WTC11 (cell line): ENCODE data around the gene RAD18. TPM values are rescaled to one million over a fixed set of nuclear protein-coding genes. Genes with fewer than 3 reads are reported as not detected.

Source experiments
- ATAC-seq: fragments of 200-7000 bp; cut with Tn5 transposase; 2 replicates; pipeline ENCODE4 v1.10.0; 2021; ENCODE audit warnings: mild to moderate bottlenecking, moderate library complexity
- CTCF ChIA-PET: fragments of 300-600 bp; sonication (Branson Sonifier 250); formaldehyde crosslinking; loops from one replicate; lab custom pipeline; 2021; ENCODE audit warnings: antibody characterized with exemption; lab: Charles Lee
- POLR2A ChIA-PET: fragments of 350-600 bp; sonication (Branson Sonifier 250); formaldehyde crosslinking; loops from one replicate; lab custom pipeline; 2021; ENCODE audit warnings: antibody characterized with exemption; lab: Charles Lee
- DNase-seq: peaks from one replicate; pipeline ENCODE4 v3.0.0; 2021; ENCODE audit warnings: low spot score
- H3K27ac Mint-ChIP-seq: 2 replicates; pipeline ENCODE4 v1.8.0; 2021; ENCODE audit warnings: mixed read lengths
- H3K27me3 Mint-ChIP-seq: 2 replicates; pipeline ENCODE4 v1.8.0; 2021; ENCODE audit warnings: low read depth, mild to moderate bottlenecking, moderate library complexity, mixed read lengths
- H3K36me3 Mint-ChIP-seq: 2 replicates; pipeline ENCODE4 v1.8.0; 2021; ENCODE audit warnings: mixed read lengths
- H3K4me1 Mint-ChIP-seq: 2 replicates; pipeline ENCODE4 v1.8.0; 2022; ENCODE audit warnings: mixed read lengths
- H3K4me3 Mint-ChIP-seq: 2 replicates; pipeline ENCODE4 v1.8.0; 2021; ENCODE audit warnings: mild to moderate bottlenecking, moderate library complexity, mixed read lengths
- H3K9me3 Mint-ChIP-seq: 2 replicates; pipeline ENCODE4 v1.8.0; 2021; ENCODE audit warnings: mixed read lengths
- ARID4B ChIP-seq: sonication (generic); formaldehyde crosslinking; IDR thresholded peaks from 2 replicates; pipeline ENCODE4 v1.8.0; 2023; ENCODE audit warnings: missing genetic modification reagents, mild to moderate bottlenecking, borderline replicate concordance
- ATF3 ChIP-seq: sonication (generic); formaldehyde crosslinking; conservative IDR thresholded peaks from 2 replicates; pipeline ENCODE4 v1.8.1; 2022; ENCODE audit warnings: mild to moderate bottlenecking, missing genetic modification reagents
- CBFB ChIP-seq: sonication (generic); formaldehyde crosslinking; IDR thresholded peaks from 2 replicates; pipeline ENCODE4 v1.8.1; 2022; ENCODE audit warnings: mild to moderate bottlenecking, low read depth, missing genetic modification reagents
- CREB1 ChIP-seq: sonication (generic); formaldehyde crosslinking; IDR thresholded peaks from 2 replicates; pipeline ENCODE4 v1.8.0; 2023; ENCODE audit warnings: mild to moderate bottlenecking, missing genetic modification reagents
- ELF4 ChIP-seq: sonication (generic); formaldehyde crosslinking; IDR thresholded peaks from 2 replicates; pipeline ENCODE4 v1.8.1; 2022; ENCODE audit warnings: low read depth, mild to moderate bottlenecking, moderate library complexity, missing genetic modification reagents
- ESRRA ChIP-seq: sonication (generic); formaldehyde crosslinking; IDR thresholded peaks from 2 replicates; pipeline ENCODE4 v1.8.1; 2022; ENCODE audit warnings: mild to moderate bottlenecking, missing genetic modification reagents, borderline replicate concordance
- MLX ChIP-seq: sonication (generic); formaldehyde crosslinking; IDR thresholded peaks from 2 replicates; pipeline ENCODE4 v1.8.1; 2023; ENCODE audit warnings: mild to moderate bottlenecking, missing genetic modification reagents, moderate library complexity
- MYBL2 ChIP-seq: sonication (generic); formaldehyde crosslinking; IDR thresholded peaks from 2 replicates; pipeline ENCODE4 v1.8.1; 2023; ENCODE audit warnings: mild to moderate bottlenecking, moderate library complexity, missing genetic modification reagents
- NFATC4 ChIP-seq: fragments of 250-450 bp; sonication (Bioruptor Pico); IDR thresholded peaks from 2 replicates; pipeline ENCODE4 v1.9.0; 2021; ENCODE audit warnings: mild to moderate bottlenecking
- PRDM15 ChIP-seq: sonication (generic); formaldehyde crosslinking; IDR thresholded peaks from 2 replicates; pipeline ENCODE4 v1.8.0; 2022; ENCODE audit warnings: missing genetic modification reagents
- RELA ChIP-seq: sonication (generic); formaldehyde crosslinking; IDR thresholded peaks from 2 replicates; pipeline ENCODE4 v1.8.1; 2022; ENCODE audit warnings: missing genetic modification reagents, mild to moderate bottlenecking, borderline replicate concordance
- RORB ChIP-seq: fragments of 250-450 bp; sonication (Bioruptor Pico); IDR thresholded peaks from 2 replicates; pipeline ENCODE4 v1.9.0; 2021; ENCODE audit warnings: mild to moderate bottlenecking
- SMAD3 ChIP-seq: sonication (generic); formaldehyde crosslinking; IDR thresholded peaks from 2 replicates; pipeline ENCODE4 v1.8.0; 2022; ENCODE audit warnings: missing genetic modification reagents, mild to moderate bottlenecking, borderline replicate concordance
- SOX15 ChIP-seq: fragments of 250-450 bp; sonication (Bioruptor Pico); IDR thresholded peaks from 2 replicates; pipeline ENCODE4 v1.9.0; 2021; ENCODE audit warnings: mild to moderate bottlenecking
- TEAD1 ChIP-seq: sonication (generic); formaldehyde crosslinking; IDR thresholded peaks from 2 replicates; pipeline ENCODE4 v1.8.0; 2022; ENCODE audit warnings: mild to moderate bottlenecking, missing genetic modification reagents
- TP53 ChIP-seq: sonication (generic); formaldehyde crosslinking; IDR thresholded peaks from 2 replicates; pipeline ENCODE4 v1.8.1; 2023; ENCODE audit warnings: mild to moderate bottlenecking, missing genetic modification reagents
- ZMAT4 ChIP-seq: fragments of 250-450 bp; sonication (Bioruptor Pico); IDR thresholded peaks from 2 replicates; pipeline ENCODE4 v1.9.0; 2021; ENCODE audit warnings: mild to moderate bottlenecking
- ZNF121 ChIP-seq: sonication (generic); formaldehyde crosslinking; IDR thresholded peaks from 2 replicates; pipeline ENCODE4 v1.8.0; 2023; ENCODE audit warnings: missing genetic modification reagents
- ZNF232 ChIP-seq: sonication (generic); formaldehyde crosslinking; IDR thresholded peaks from 2 replicates; pipeline ENCODE4 v1.8.0; 2022; ENCODE audit warnings: mild to moderate bottlenecking, missing genetic modification reagents
- ZNF396 ChIP-seq: fragments of 250-450 bp; sonication (Bioruptor Pico); IDR thresholded peaks from 2 replicates; pipeline ENCODE4 v1.8.0; 2021; ENCODE audit warnings: mild to moderate bottlenecking, moderate library complexity, borderline replicate concordance
- ZNF425 ChIP-seq: fragments of 250-450 bp; sonication (Bioruptor Pico); conservative IDR thresholded peaks from 2 replicates; pipeline ENCODE4 v1.9.0; 2021; ENCODE audit warnings: mild to moderate bottlenecking
- ZNF512 ChIP-seq: sonication (generic); formaldehyde crosslinking; IDR thresholded peaks from 2 replicates; pipeline ENCODE4 v1.8.1; 2022; ENCODE audit warnings: missing genetic modification reagents, borderline replicate concordance
- total RNA-seq: library from RNA; stranded (reverse); gene quantifications from 3 replicates; pipeline ENCODE4 v1.2.3, GENCODE V29; 2021

RAD18 gene
- total RNA-seq, 1 experiment from 2014 or later: 24.4 TPM

- ATAC-seq (no peak), DNase-seq (no peak)
- Mint-ChIP-seq H3K9me3 (no peaks in the 10 kb centered on the region), H3K4me1 (no peaks in the 10 kb centered on the region), H3K27me3 (no peaks in the 10 kb centered on the region), H3K27ac (no peak overlapping the region), H3K4me3 (no peak overlapping the region), H3K36me3 (no peaks in the 10 kb centered on the region)
- ChIA-PET POLR2A (no interaction called here), CTCF (interaction anchor here (3.2 kb wide), 1 partner anchor 83 kb away, joined by 12 read pairs; the partner anchor contains the start of gene OXTR)
- TF ChIP-seq ZNF232 (CRISPR knock-in tag) (no peak), RORB (CRISPR knock-in tag) (no peak), PRDM15 (CRISPR knock-in tag) (no peak), TEAD1 (no peak), ZNF425 (no peak), MLX (CRISPR knock-in tag) (no peak), ELF4 (CRISPR knock-in tag) (no peak), NFATC4 (CRISPR knock-in tag) (no peak), ZNF396 (CRISPR knock-in tag) (no peak), MYBL2 (CRISPR knock-in tag) (no peak)
Observed at GRCh38 chr3:8852511-8852910, 110.8 kb downstream of the RAD18 start.

GRCh38 chr3:8851703-8852102, 111.6 kb downstream of the RAD18 start:
- no peaks in the 10 kb centered on the region; the same call in 1 of the 2 replicates for H3K36me3 Mint-ChIP-seq
- POLR2A ChIA-PET: no interaction called here
- no peaks in the 10 kb centered on the region for H3K27me3 Mint-ChIP-seq
- no peaks in the 10 kb centered on the region for H3K9me3 Mint-ChIP-seq
- H3K27ac Mint-ChIP-seq: no peak overlapping the region
- CTCF ChIA-PET: interaction anchor here (3.2 kb wide), 1 partner anchor 82 kb away, joined by 12 read pairs; the partner anchor contains the start of gene OXTR
- H3K4me3 Mint-ChIP-seq: no peak overlapping the region
- peaks cover 6% of the 10 kb centered on the region for H3K4me1 Mint-ChIP-seq
- no peak for DNase-seq
- TF ChIP-seq SMAD3 (CRISPR knock-in tag): no peak
- no peak for TF ChIP-seq TP53 (CRISPR knock-in tag)
- TF ChIP-seq ZMAT4: no peak
- no peak for TF ChIP-seq CREB1
- TF ChIP-seq ARID4B (CRISPR knock-in tag): no peak
- TF ChIP-seq SOX15 (CRISPR knock-in tag): no peak
- no peak for TF ChIP-seq ZNF512 (CRISPR knock-in tag)
- TF ChIP-seq CBFB (CRISPR knock-in tag): no peak
- no peak for TF ChIP-seq ATF3 (CRISPR knock-in tag)
- no peak for TF ChIP-seq MYBL2 (CRISPR knock-in tag)
- no peak for TF ChIP-seq ZNF121
- TF ChIP-seq RELA: no peak
- TF ChIP-seq TEAD1: no peak
- no peak for TF ChIP-seq MLX (CRISPR knock-in tag)
- TF ChIP-seq ESRRA (CRISPR knock-in tag): no peak
- TF ChIP-seq, all 79 proteins: peak for 0
- ATAC-seq: no peak
